Measurements from ENCODE around the gene ZNHIT2.
A peak's percentile ranks its signal among the peaks of the same experiment; 100 is the strongest.

The ZNHIT2 gene

DNA sequence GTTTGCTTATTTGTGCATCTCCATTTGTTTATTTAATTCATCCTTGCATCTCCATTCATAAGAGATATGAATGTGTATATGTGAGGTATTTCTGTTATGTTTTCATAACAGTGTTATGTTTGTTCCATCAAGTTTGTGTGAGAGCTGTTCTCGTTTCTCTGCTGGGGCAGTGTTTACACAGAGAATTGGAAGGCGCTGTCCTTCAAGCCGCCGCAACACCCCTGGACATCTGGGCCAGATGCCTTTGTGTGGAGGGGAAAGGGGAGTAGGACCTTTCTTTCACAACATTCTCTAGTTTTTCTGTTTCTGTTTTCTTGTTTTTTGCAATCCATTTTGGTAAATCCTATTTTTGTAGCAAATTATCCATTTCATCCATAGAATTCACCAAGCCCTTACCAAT lies 12.9 kb downstream of the ZNHIT2 start:
- no peak for DNase-seq (ENCODE audit: extremely low read depth, low read depth)
- TF ChIP-seq, protein P1, sequence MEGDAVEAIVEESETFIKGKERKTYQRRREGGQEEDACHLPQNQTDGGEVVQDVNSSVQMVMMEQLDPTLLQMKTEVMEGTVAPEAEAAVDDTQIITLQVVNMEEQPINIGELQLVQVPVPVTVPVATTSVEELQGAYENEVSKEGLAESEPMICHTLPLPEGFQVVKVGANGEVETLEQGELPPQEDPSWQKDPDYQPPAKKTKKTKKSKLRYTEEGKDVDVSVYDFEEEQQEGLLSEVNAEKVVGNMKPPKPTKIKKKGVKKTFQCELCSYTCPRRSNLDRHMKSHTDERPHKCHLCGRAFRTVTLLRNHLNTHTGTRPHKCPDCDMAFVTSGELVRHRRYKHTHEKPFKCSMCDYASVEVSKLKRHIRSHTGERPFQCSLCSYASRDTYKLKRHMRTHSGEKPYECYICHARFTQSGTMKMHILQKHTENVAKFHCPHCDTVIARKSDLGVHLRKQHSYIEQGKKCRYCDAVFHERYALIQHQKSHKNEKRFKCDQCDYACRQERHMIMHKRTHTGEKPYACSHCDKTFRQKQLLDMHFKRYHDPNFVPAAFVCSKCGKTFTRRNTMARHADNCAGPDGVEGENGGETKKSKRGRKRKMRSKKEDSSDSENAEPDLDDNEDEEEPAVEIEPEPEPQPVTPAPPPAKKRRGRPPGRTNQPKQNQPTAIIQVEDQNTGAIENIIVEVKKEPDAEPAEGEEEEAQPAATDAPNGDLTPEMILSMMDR (IDR thresholded peaks at IDR 0.05; ENCODE audit: low read depth, low read length): no peak

DNA sequence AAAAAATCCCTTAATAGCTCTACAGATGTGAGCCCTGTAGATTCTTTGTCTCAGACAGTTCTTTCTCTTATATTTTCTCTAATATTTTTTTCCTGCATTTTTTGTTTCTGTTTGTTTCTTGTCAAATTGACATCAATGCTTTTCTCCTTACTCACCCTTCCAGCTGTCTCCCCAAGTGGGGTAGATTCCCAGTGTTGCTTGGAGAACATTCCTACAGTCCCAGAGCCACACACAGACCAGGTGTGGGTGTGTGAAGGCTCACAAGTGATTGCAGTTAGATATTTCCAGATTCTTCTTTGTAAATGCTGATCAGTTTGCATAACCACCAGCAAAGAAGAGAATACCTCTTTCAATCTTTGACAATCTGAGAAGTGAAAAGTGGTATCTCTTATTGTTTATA lies 14.0 kb downstream of the ZNHIT2 start:
- DNase-seq (ENCODE audit: extremely low read depth, low read depth): no peak

DNA sequence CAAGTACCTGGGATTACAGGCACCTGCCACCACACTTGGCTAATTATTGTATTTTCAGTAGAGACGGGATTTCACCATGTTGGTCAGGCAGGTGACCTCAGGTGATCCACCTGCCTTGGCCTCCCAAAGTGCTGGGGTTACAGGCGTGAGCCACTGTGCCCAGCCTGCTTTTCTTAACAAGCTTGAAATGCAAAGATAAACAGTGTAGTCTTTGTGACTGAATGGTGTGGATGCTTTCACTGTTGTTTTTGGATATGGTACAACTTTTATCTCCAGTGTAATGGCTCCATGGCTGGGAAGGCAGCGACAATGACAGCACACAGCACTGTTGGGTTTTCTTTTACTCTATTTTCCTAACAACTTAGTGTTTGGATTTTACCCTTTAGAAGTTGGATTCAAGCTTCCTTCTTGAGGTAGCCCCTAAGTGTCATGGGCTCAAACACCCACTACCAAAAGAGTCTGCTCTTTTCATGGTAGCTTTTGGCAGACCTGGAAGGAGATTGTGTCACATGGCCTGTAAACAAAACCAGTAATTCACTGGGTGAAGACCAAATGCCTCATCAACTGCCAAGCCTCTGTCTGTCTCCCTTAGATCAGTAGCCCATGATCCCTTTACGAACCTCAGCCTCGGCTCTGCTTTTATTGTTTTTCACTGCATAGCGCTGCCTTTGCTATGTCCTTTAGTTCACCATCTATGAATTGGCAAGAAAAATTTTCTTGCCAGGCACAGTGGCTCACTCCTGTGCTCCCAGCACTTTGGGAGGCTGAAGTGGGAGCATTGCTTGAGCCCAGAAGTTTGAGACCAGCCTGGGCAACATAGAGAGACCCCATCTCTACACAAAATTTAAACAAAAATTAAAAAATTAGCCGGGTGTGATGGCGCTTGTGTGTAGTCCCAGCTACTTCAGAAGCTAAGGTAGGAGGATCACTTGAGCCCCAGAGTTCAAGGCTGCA lies 15.1 kb downstream of the ZNHIT2 start:
- TF ChIP-seq, protein P1 (IDR thresholded peaks at IDR 0.05; ENCODE audit: low read depth, low read length): no peak
- DNase-seq (ENCODE audit: extremely low read depth, low read depth): no peak

More for the DNA sequence above, 14.0 kb downstream of the ZNHIT2 start:
- TF ChIP-seq, protein P1 (IDR thresholded peaks at IDR 0.05; ENCODE audit: low read depth, low read length): no peak

DNA sequence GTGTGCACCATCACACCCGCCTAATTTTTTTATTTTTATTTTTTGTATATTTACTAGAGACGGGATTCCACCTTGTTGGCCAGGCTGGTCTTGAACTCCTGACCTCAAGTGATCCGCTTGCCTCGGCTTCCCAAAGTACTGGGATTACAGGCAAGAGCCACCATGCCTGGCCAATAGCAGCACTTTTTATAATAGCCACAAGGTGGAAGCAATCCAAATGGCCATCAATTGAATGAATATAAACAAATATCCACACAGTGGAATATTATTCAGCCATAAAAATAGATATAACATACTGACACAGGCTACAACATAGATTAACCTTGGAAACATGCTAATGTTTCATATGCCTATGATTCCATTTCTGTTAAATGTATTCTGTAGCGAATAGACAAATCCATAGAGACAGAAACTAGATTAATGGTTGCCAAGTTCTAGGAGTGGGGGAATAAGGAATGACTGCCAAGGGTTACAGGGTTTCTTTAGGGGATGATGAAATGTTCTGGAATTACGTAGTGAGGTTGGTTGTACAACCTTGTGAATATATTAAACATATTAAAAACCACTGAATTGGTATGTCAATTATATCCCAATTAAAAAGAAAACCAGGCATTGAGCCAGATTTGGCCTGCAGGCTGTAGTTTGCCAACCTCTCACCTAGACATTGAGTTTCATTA lies 16.7 kb downstream of the ZNHIT2 start:
- no peak for DNase-seq (ENCODE audit: extremely low read depth, low read depth)
- TF ChIP-seq, protein P1 (IDR thresholded peaks at IDR 0.05; ENCODE audit: low read depth, low read length): no peak

DNA sequence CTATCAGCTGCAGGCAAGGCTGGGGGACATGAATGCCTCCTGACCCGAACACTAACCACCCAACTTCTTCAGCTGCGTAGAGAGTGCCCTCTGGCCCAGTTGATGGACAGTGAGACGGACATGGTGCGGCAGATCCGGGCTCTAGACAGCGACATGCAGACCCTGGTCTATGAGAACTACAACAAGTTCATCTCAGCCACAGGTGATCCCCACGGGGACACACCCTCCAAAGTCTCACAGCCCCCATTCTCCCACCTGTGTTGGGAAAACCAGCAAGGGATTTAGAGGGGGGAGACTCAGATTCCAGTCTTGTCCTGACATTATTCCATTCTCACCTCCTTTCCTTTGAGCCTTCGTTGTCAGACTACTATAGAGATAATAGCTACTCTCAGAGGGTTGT lies 20.6 kb downstream of the ZNHIT2 start:
- TF ChIP-seq, protein P1 (IDR thresholded peaks at IDR 0.05; ENCODE audit: low read depth, low read length): no peak
- no peak for DNase-seq (ENCODE audit: extremely low read depth, low read depth)

DNA sequence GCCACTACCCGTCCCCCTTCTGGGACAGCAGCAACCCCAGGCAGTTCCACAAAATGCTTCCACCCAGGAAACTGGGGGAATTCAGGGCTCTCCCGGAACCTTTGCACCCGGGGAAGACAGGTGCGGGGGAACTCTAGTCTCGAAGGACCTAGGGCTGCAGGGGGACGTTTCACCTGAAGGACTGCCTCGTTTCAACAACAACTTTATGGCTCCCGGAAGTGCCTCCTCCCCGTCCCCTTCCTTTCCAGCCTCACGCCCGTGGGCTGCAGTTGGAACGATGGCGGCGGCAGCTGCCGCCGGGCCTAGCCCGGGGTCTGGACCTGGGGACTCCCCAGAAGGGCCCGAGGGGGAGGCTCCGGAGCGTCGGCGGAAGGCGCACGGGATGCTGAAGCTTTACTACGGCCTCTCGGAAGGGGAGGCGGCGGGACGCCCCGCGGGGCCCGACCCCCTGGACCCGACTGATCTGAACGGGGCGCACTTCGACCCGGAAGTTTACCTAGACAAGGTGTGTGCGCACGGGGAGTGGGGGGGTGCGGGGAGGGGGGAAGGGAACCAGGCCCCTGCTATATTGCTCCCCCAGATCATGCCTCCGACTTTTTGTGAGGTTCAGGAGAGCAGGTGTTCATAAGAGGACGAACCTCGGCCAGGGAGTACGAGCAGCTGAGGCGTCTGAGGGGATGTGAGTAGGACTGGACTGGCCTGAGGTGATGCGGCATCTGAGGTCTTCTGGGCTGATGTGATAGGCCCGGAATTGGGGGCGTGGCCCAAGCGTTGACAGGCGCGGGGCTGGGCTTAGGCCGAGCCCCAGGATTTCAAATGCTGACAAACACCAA lies 21.3 kb downstream of the ZNHIT2 start, which contains the start of gene VPS51:
Gene VPS51, plus strand, starts transcription at position 241 of the 833 bp plus-strand sequence. Its CDS starts 37 bp downstream, at position 278.
- TF ChIP-seq, protein P1 (IDR thresholded peaks at IDR 0.05; ENCODE audit: low read depth, low read length): no peak
- DNase-seq (ENCODE audit: extremely low read depth, low read depth): peak; percentile 78

All from AG09319 (cell line).